Cortex of kidney (tissue), 1 donor: ENCODE data around the gene PCDH1.
"Not testable (repeated sequence)": the region's sequence is repeated elsewhere in the genome, so short reads cannot be mapped to it uniquely, and the experiment has no call there.

Source experiments
- DNase-seq: peaks from one replicate; lab custom pipeline; 2025; lab: John Stamatoyannopoulos, UW

Gene PCDH1

GRCh38 chr5:141834331-141834730 lies 43.9 kb downstream of the PCDH1 start:
- DNase-seq = no peak

- no peak for DNase-seq
Measured at GRCh38 chr5:141832131-141832530, 46.1 kb downstream of the PCDH1 start.

- DNase-seq = no peak
Measured at GRCh38 chr5:141828162-141828561, 50.0 kb downstream of the PCDH1 start.

GRCh38 chr5:141826674-141827073 lies 51.5 kb downstream of the PCDH1 start:
- DNase-seq = no peak

GRCh38 chr5:141825791-141826560 lies 52.2 kb downstream of the PCDH1 start:
- no peak for DNase-seq

- DNase-seq = no peak
Measured at GRCh38 chr5:141825241-141825671, 53.0 kb downstream of the PCDH1 start.

- no peak for DNase-seq
Measured at GRCh38 chr5:141824717-141825116, 53.5 kb downstream of the PCDH1 start.

GRCh38 chr5:141823056-141823455 lies 55.2 kb downstream of the PCDH1 start:
- DNase-seq = no peak

GRCh38 chr5:141822144-141822543 lies 56.1 kb downstream of the PCDH1 start:
- DNase-seq = no peak

- DNase-seq = no peak
Measured at GRCh38 chr5:141821430-141821925, 56.7 kb downstream of the PCDH1 start.

- DNase-seq = not testable (repeated sequence)
Measured at GRCh38 chr5:141820686-141821085, 57.5 kb downstream of the PCDH1 start.

GRCh38 chr5:141817631-141818030 lies 60.6 kb downstream of the PCDH1 start:
- no peak for DNase-seq

GRCh38 chr5:141816598-141817399 lies 61.4 kb downstream of the PCDH1 start:
- DNase-seq = no peak

GRCh38 chr5:141815796-141816180 lies 62.4 kb downstream of the PCDH1 start:
- no peak for DNase-seq

- DNase-seq = no peak
Measured at GRCh38 chr5:141815051-141815795, 63.0 kb downstream of the PCDH1 start.

GRCh38 chr5:141814064-141814964 lies 63.9 kb downstream of the PCDH1 start:
- no peak for DNase-seq

- no peak for DNase-seq
Measured at GRCh38 chr5:141812512-141812911, 65.7 kb downstream of the PCDH1 start.

- no peak for DNase-seq
Measured at GRCh38 chr5:141811287-141812155, 66.7 kb downstream of the PCDH1 start.

- DNase-seq = no peak
Measured at GRCh38 chr5:141810702-141811101, 67.5 kb downstream of the PCDH1 start.

- DNase-seq = no peak
Measured at GRCh38 chr5:141809380-141810096, 68.7 kb downstream of the PCDH1 start.
